ENCODE data around the gene SLC25A4. TPM values are rescaled to one million over a fixed set of nuclear protein-coding genes. Genes with fewer than 3 reads are reported as not detected.

SLC25A4 gene
- total RNA-seq: 24.3 to 27.5 TPM (median 25.4 TPM) in 3 replicates

GRCh38 chr4:185142912-185143600 is at the start of gene SLC25A4:
Gene SLC25A4 (plus strand): TSS chr4:185143266. CDS start chr4:185143373, 107 bp downstream.
- no peaks in the 10 kb centered on the region for H3K9me3 Mint-ChIP-seq
- peak; percentile 56 for TF ChIP-seq CTCF (IDR thresholded peaks at IDR 0.05; ENCODE audit: unreplicated experiment)
- peak; percentile 83 to 88 for DNase-seq (ENCODE audit: low spot score in 2 of 2, unreplicated experiment in 2 of 2)
- peak within 1 kb of the TSS; percentile 75 for H3K27ac Mint-ChIP-seq
- H3K4me1 Mint-ChIP-seq: peaks cover 21% of the 10 kb centered on the region
- H3K4me3 Mint-ChIP-seq: peak within 1 kb of the TSS; percentile 79
- peaks cover 9% of the 10 kb centered on the region for H3K36me3 Mint-ChIP-seq
- H3K27me3 Mint-ChIP-seq (ENCODE audit: low read depth): peaks cover 4% of the 10 kb centered on the region

DNA sequence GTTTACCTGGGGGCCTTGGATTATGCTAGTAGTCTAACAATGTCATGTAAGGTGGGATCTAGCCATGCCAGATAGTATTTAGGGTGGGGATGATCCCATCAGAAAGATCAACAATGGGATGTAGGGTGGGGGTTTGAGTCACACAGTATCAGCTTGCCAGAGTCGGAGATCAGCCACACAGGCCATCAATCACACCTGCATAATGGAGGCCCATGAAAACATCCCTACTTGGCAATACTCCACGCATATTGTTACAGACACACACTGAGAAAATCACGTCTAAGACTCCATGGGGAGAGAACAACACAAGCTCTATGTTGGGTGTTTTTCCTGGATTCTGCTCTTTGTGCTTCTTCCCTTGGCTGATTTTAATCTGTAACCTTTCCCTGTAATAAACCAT is 49.5 kb upstream of the SLC25A4 start:
- no peak overlapping the region for H3K27ac Mint-ChIP-seq
- DNase-seq (ENCODE audit: low spot score in 2 of 2, unreplicated experiment in 2 of 2): no peak
- H3K36me3 Mint-ChIP-seq: no peaks in the 10 kb centered on the region
- peaks cover 2% of the 10 kb centered on the region for H3K27me3 Mint-ChIP-seq (ENCODE audit: low read depth)
- H3K9me3 Mint-ChIP-seq: peaks cover 8% of the 10 kb centered on the region
- TF ChIP-seq CTCF (IDR thresholded peaks at IDR 0.05; ENCODE audit: unreplicated experiment): no peak
- no peak overlapping the region for H3K4me3 Mint-ChIP-seq
- peaks cover 5% of the 10 kb centered on the region for H3K4me1 Mint-ChIP-seq

GRCh38 chr4:185096032-185096653 is 46.9 kb upstream of the SLC25A4 start:
- no peak for DNase-seq (ENCODE audit: low spot score in 2 of 2, unreplicated experiment in 2 of 2)
- TF ChIP-seq CTCF (IDR thresholded peaks at IDR 0.05; ENCODE audit: unreplicated experiment): peak; percentile 51

GRCh38 chr4:185098474-185098873 is 44.6 kb upstream of the SLC25A4 start:
- Mint-ChIP-seq H3K4me3 (no peak overlapping the region), H3K36me3 (no peaks in the 10 kb centered on the region), H3K27ac (no peak overlapping the region), H3K4me1 (peaks cover 5% of the 10 kb centered on the region), H3K27me3 (ENCODE audit: low read depth) (peaks cover 4% of the 10 kb centered on the region), H3K9me3 (no peaks in the 10 kb centered on the region)
- no peak for DNase-seq (ENCODE audit: low spot score in 2 of 2, unreplicated experiment in 2 of 2)
- no peak for TF ChIP-seq CTCF (IDR thresholded peaks at IDR 0.05; ENCODE audit: unreplicated experiment)

More at GRCh38 chr4:185096032-185096653, 46.9 kb upstream of the SLC25A4 start:
- Mint-ChIP-seq H3K4me1 (peaks cover 5% of the 10 kb centered on the region), H3K4me3 (no peak overlapping the region), H3K9me3 (peaks cover 8% of the 10 kb centered on the region), H3K36me3 (no peaks in the 10 kb centered on the region), H3K27me3 (ENCODE audit: low read depth) (no peaks in the 10 kb centered on the region), H3K27ac (no peak overlapping the region)

- Mint-ChIP-seq H3K9me3 (no peaks in the 10 kb centered on the region), H3K4me1 (peaks cover 5% of the 10 kb centered on the region), H3K27me3 (ENCODE audit: low read depth) (peaks cover 4% of the 10 kb centered on the region), H3K4me3 (no peak overlapping the region), H3K27ac (no peak overlapping the region), H3K36me3 (no peaks in the 10 kb centered on the region)
- DNase-seq (ENCODE audit: low spot score in 2 of 2, unreplicated experiment in 2 of 2): no peak
- TF ChIP-seq CTCF (IDR thresholded peaks at IDR 0.05; ENCODE audit: unreplicated experiment): no peak
These were observed 43.9 kb upstream of the SLC25A4 start for GRCh38 chr4:185099024-185099682.
